Ammon's horn (tissue), 1 donor: Measurements from ENCODE around the gene CLN6.

Experiments used
- DNase-seq: peaks from one replicate; pipeline ENCODE4 v3.0.0-alpha.2; 2016; ENCODE audit warnings: low spot score

CLN6 gene

GRCh38 chr15:68229386-68230156 is at the start of gene CLN6:
TSS of gene CLN6 (minus strand) at chr15:68229728. CDS start at chr15:68229584, 144 bp downstream.
- DNase-seq, result peak; percentile 92

- DNase-seq, result peak; percentile 37
Observed at GRCh38 chr15:68278595-68279405, 49.3 kb upstream of the CLN6 start.

- DNase-seq, result no peak
Observed at GRCh38 chr15:68278345-68278594, 48.7 kb upstream of the CLN6 start.

- DNase-seq, result peak; percentile 95
Observed at GRCh38 chr15:68277603-68278344, 48.2 kb upstream of the CLN6 start, which contains the start of gene FEM1B. TSS of gene FEM1B (plus strand) at chr15:68277745. CDS start at chr15:68278418, 673 bp downstream.

- peak; percentile 67 for DNase-seq
Observed at GRCh38 chr15:68277131-68277602, 47.6 kb upstream of the CLN6 start.

GRCh38 chr15:68276668-68277067 is 47.1 kb upstream of the CLN6 start:
- DNase-seq, result no peak

- DNase-seq, result no peak
Observed at GRCh38 chr15:68275165-68275746, 45.7 kb upstream of the CLN6 start.

- DNase-seq, result peak; percentile 42
Observed at GRCh38 chr15:68274201-68274848, 44.8 kb upstream of the CLN6 start.

- DNase-seq, result no peak
Observed at GRCh38 chr15:68272721-68273271, 43.3 kb upstream of the CLN6 start.

GRCh38 chr15:68271854-68272471 is 42.4 kb upstream of the CLN6 start:
- peak; percentile 76 for DNase-seq

GRCh38 chr15:68268405-68268804 is 38.9 kb upstream of the CLN6 start:
- DNase-seq, result no peak

- no peak for DNase-seq
Observed at GRCh38 chr15:68265674-68266073, 36.1 kb upstream of the CLN6 start.

GRCh38 chr15:68265081-68265480 is 35.6 kb upstream of the CLN6 start:
- DNase-seq, result no peak

- no peak for DNase-seq
Observed at GRCh38 chr15:68264282-68264681, 34.8 kb upstream of the CLN6 start.

- no peak for DNase-seq
Observed at GRCh38 chr15:68262514-68263356, 33.2 kb upstream of the CLN6 start.

GRCh38 chr15:68261980-68262379 is 32.5 kb upstream of the CLN6 start:
- DNase-seq, result no peak

- no peak for DNase-seq
Observed at GRCh38 chr15:68261241-68261640, 31.7 kb upstream of the CLN6 start.

GRCh38 chr15:68259883-68260282 is 30.4 kb upstream of the CLN6 start:
- no peak for DNase-seq

- DNase-seq, result no peak
Observed at GRCh38 chr15:68258692-68259091, 29.2 kb upstream of the CLN6 start.
